ENCODE measurements around the gene FAM110D. TPM values are rescaled to one million over a fixed set of nuclear protein-coding genes. Genes with fewer than 3 reads are reported as not detected.

Gene FAM110D
- total RNA-seq, 4 donors from 2014 or later, result 0.57 to 9.1 (median 3.2) TPM

GRCh38 chr1:26154750-26155149 is 4.1 kb upstream of the FAM110D start:
- TF ChIP-seq POLR2A (IDR thresholded peaks at IDR 0.05), result no peak
- TF ChIP-seq, protein P1, sequence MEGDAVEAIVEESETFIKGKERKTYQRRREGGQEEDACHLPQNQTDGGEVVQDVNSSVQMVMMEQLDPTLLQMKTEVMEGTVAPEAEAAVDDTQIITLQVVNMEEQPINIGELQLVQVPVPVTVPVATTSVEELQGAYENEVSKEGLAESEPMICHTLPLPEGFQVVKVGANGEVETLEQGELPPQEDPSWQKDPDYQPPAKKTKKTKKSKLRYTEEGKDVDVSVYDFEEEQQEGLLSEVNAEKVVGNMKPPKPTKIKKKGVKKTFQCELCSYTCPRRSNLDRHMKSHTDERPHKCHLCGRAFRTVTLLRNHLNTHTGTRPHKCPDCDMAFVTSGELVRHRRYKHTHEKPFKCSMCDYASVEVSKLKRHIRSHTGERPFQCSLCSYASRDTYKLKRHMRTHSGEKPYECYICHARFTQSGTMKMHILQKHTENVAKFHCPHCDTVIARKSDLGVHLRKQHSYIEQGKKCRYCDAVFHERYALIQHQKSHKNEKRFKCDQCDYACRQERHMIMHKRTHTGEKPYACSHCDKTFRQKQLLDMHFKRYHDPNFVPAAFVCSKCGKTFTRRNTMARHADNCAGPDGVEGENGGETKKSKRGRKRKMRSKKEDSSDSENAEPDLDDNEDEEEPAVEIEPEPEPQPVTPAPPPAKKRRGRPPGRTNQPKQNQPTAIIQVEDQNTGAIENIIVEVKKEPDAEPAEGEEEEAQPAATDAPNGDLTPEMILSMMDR (IDR thresholded peaks at IDR 0.05), result no peak

GRCh38 chr1:26155370-26156284 is 3.3 kb upstream of the FAM110D start:
- intact Hi-C loops (cut with DNase I; ENCODE audit: low total_unique reads), result no loop called here
- no peak overlapping the region for H3K4me3 ChIP-seq (ENCODE audit: low read depth, poor library complexity, severe bottlenecking)
- TF ChIP-seq POLR2A (IDR thresholded peaks at IDR 0.05), result no peak
- TF ChIP-seq, protein P1 (IDR thresholded peaks at IDR 0.05), result no peak
- DNase-seq (ENCODE audit: low spot score in 2 of 2), result peak in 1 of 2 donors; percentile 73
- WGBS, 2 donors, result 59 to 62% methylated on average over 20 to 21 of the region's 21 CpGs

More at GRCh38 chr1:26154750-26155149, 4.1 kb upstream of the FAM110D start:
- WGBS, 2 donors, result 55 to 57% methylated on average over 9 of the region's 9 CpGs
- no peak overlapping the region for H3K4me3 ChIP-seq (ENCODE audit: low read depth, poor library complexity, severe bottlenecking)
- intact Hi-C loops (cut with DNase I; ENCODE audit: low total_unique reads), result no loop called here
- peak in 1 of 2 donors; percentile 80 for DNase-seq (ENCODE audit: low spot score in 2 of 2)

DNA sequence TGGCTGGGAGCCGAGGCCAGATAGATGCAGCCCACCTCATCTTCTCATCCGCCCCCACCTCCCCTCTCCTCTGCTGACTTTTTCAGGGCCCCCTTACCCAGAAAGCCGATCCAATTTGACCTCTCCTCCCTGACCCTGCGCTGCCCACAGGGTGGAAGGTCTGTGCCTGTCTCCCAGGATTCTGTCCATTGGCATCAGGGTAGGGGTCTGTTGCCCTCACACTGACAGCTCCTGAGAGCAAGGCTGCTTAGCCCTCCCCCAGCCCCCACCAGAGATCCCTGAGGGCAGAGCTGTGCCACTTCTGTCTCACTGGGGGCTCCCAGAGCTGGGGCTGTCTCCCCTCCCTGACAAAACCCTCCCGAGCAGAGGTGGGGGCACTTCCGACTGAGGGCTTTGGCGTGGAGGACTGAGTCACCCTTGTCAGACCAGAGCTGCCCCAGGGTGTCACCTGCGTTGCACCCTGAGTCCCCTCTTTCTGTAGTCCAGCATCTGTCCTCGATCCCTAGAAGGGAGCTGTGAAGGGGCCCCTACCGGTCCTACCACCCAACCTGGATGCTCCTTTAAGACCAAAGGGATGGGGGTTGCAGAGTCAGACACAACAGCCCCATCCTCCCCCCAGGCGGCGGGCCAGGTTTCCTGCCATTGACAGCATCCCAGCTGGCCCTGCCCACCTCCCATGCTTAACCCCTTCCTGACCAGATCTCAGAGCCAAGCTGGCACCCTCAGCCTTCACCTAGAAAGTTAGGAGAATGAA is 2.4 kb upstream of the FAM110D start:
- H3K4me3 ChIP-seq (ENCODE audit: low read depth, poor library complexity, severe bottlenecking), result no peak overlapping the region
- intact Hi-C loops (cut with DNase I; ENCODE audit: low total_unique reads), result no loop called here
- DNase-seq (ENCODE audit: low spot score in 2 of 2), result peak in 1 of 2 donors; percentile 84
- 30 to 46% methylated on average over 9 to 12 of the region's 12 CpGs for WGBS, 2 donors
- TF ChIP-seq, protein P1 (IDR thresholded peaks at IDR 0.05), result no peak
- no peak for TF ChIP-seq POLR2A (IDR thresholded peaks at IDR 0.05)

DNA sequence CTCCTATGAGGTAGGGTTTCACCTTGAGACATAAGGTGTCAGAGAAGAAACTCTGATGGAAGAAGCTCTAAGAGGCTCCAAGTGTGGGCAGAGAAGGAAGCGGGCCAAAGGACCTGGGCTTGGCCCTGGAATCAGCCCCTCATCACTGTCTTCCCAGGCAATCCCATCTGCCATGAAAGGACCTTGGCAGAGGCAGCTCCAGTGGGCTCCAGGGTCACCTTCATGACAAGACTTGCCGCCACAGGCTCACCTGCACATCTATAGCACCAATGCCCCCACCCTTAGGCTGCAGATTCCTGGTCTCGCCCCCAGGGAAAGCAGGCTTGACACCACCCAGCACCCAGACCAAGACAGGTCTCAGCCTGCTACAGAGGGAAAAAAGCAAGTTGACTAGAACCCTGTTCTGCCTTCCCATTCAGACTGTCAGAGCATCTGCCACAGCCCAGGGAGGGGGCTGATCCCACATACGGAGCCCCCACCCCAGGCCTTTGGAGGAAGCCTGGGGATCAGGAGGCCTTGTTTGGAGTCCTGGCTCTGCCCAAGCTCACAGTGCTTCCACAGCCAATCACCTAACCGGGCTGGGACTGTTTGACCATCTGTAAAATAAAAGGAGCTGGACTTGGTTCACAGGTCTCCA is 490 bp upstream of the FAM110D start:
- 48 to 54% methylated on average over 4 to 5 of the region's 5 CpGs for WGBS, 2 donors
- TF ChIP-seq POLR2A (IDR thresholded peaks at IDR 0.05), result no peak
- TF ChIP-seq, protein P1 (IDR thresholded peaks at IDR 0.05), result no peak
- H3K4me3 ChIP-seq (ENCODE audit: low read depth, poor library complexity, severe bottlenecking), result no peak overlapping the region
- intact Hi-C loops (cut with DNase I; ENCODE audit: low total_unique reads), result no loop called here
- DNase-seq (ENCODE audit: low spot score in 2 of 2), result no peak

DNA sequence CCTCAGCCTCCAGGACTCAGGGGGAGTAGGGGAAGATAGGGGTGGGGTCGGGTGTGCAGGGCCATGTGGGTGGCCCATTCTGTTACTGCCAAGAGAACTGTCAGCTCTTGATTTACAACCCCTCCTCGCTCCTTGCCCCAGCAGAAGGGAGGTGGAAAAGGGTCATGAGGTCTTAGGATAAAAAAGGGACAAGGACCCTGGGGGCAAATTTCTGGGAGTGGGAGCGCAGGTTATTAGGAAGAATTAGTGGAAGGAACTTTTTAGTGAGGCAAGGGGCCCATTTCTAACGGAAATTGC is 812 bp downstream of the FAM110D start:
- intact Hi-C loops (cut with DNase I; ENCODE audit: low total_unique reads), result no loop called here
- no peak for TF ChIP-seq POLR2A (IDR thresholded peaks at IDR 0.05)
- TF ChIP-seq, protein P1 (IDR thresholded peaks at IDR 0.05), result no peak
- no peak for DNase-seq (ENCODE audit: low spot score in 2 of 2)
- 58 to 61% methylated on average over 4 of the region's 4 CpGs for WGBS, 2 donors
- H3K4me3 ChIP-seq (ENCODE audit: low read depth, poor library complexity, severe bottlenecking), result no peak overlapping the region

All from lower leg skin (tissue), 4 donors.